K562 (cell line): ENCODE data around the gene FAM124A. TPM values are rescaled to one million over a fixed set of nuclear protein-coding genes. Genes with fewer than 3 reads are reported as not detected.

Experiments
- ATAC-seq: fragments of 200-7000 bp; cut with Tn5 transposase; 3 replicates; pipeline ENCODE4 v1.9.1; 2020; ENCODE audit warnings: moderate library complexity
- BruUV-seq: library from RNA; stranded (reverse); fragments of 400-500 nt; replicated peaks from 2 replicates; lab custom pipeline; 2021; lab: Mats Ljungman, UMichigan
- CTCF ChIA-PET: fragments of 300-600 bp; formaldehyde crosslinking; extraction: SDS; loops from one replicate; lab custom pipeline; 2021; ENCODE audit warnings: low intra/inter-chr PET ratio; lab: Yijun Ruan, JAX
- POLR2A ChIA-PET: fragments of 300-600, 350-650 bp; sonication (Branson Sonifier 250); formaldehyde crosslinking; extraction: SDS; loops from one replicate; lab custom pipeline; 2021; ENCODE audit warnings: antibody characterized with exemption, inconsistent platforms; lab: Yijun Ruan, JAX
- DNase-seq, 4 experiments: peaks; one replicate each; pipeline versions ENCODE4 v3.0.0 to v3.0.0-alpha.2; 2011 to 2018; ENCODE audit warnings: low spot score in 3 of 4, mixed read lengths in 3 of 4; ENCODE audit errors: extremely low read depth in 1 of 4
- FAIRE-seq: peaks from 2 replicates; lab custom pipeline; 2011; peaks lifted over from hg19 to GRCh38; lab: Jason Lieb, UNC
- H2AFZ ChIP-seq: 2 replicates; pipeline ENCODE4 v1.6.0; 2011; ENCODE audit warnings: low read depth, low read length, control low read depth, inconsistent platforms
- H3K27ac ChIP-seq: fragments of 200-600 bp; 3 replicates; pipeline ENCODE4 v1.8.0; 2011; ENCODE audit warnings: low read depth, mild to moderate bottlenecking, control low read depth, inconsistent platforms, low read length, moderate library complexity, mixed read lengths; ENCODE audit errors: extremely low read depth
- H3K27me3 ChIP-seq, 2 experiments: fragments of 300-600 bp in 1 of 2; 2 replicates in 1 of 2; 3 replicates in 1 of 2; pipeline versions ENCODE4 v1.6.0 to v1.8.0; 2011; ENCODE audit warnings: inconsistent platforms in 2 of 2, low read length in 2 of 2, mild to moderate bottlenecking in 1 of 2, mixed read lengths in 1 of 2, moderate library complexity in 1 of 2; ENCODE audit not compliant: control insufficient read depth in 2 of 2, insufficient read depth in 2 of 2
- H3K36me3 ChIP-seq: fragments of 300-600 bp; 3 replicates; pipeline ENCODE4 v1.8.0; 2011; ENCODE audit warnings: mild to moderate bottlenecking, low read length, inconsistent platforms; ENCODE audit not compliant: control insufficient read depth, insufficient read depth
- H3K4me1 ChIP-seq, 2 experiments: fragments of 200-600 bp in 1 of 2; replicated peaks in 1 of 2; 2 replicates in 1 of 2; 3 replicates in 1 of 2; pipeline versions ENCODE4 v1.5.1 to v1.8.0; 2011; ENCODE audit warnings: inconsistent platforms in 2 of 2, low read length in 2 of 2, mild to moderate bottlenecking in 1 of 2, mixed read lengths in 1 of 2, moderate library complexity in 1 of 2; ENCODE audit not compliant: control insufficient read depth in 2 of 2, insufficient read depth in 2 of 2
- H3K4me2 ChIP-seq: 2 replicates; pipeline ENCODE4 v1.6.1; 2011; ENCODE audit warnings: low read length, control low read depth, inconsistent platforms, mixed read lengths; ENCODE audit not compliant: insufficient read depth
- H3K4me3 ChIP-seq: fragments of 200-600 bp; sonication (generic), shearing (Covaris generic); 2 replicates; pipeline ENCODE4 v1.5.1; 2016; ENCODE audit warnings: control low read depth, inconsistent platforms
- H3K79me2 ChIP-seq: fragments of 200-600 bp; 3 replicates; pipeline ENCODE4 v1.8.0; 2011; ENCODE audit warnings: low read length, inconsistent platforms; ENCODE audit not compliant: control insufficient read depth, insufficient read depth
- H3K9ac ChIP-seq, 2 experiments: 2 replicates each; pipeline versions ENCODE4 v1.6.0 to v1.6.1; 2011; ENCODE audit warnings: low read depth in 2 of 2, low read length in 2 of 2, control low read depth in 1 of 2, inconsistent platforms in 1 of 2, mild to moderate bottlenecking in 1 of 2, mixed read lengths in 1 of 2; ENCODE audit not compliant: insufficient read depth in 1 of 2
- H3K9me1 ChIP-seq: one replicate; pipeline ENCODE4 v1.6.0; 2011; ENCODE audit warnings: inconsistent platforms, mild to moderate bottlenecking, low read length, moderate library complexity; ENCODE audit not compliant: control insufficient read depth, insufficient read depth
- H3K9me3 ChIP-seq: replicated peaks from 2 replicates; pipeline ENCODE4 v1.5.1; 2011; ENCODE audit warnings: low read depth, low read length, inconsistent platforms; ENCODE audit not compliant: control insufficient read depth, insufficient read depth
- H4K20me1 ChIP-seq: replicated peaks from 2 replicates; pipeline ENCODE4 v1.6.1; 2011; ENCODE audit warnings: low read length, inconsistent platforms, mixed read lengths; ENCODE audit not compliant: control insufficient read depth, insufficient read depth
- BRCA1 ChIP-seq, 2 experiments: fragments of 450-650 bp in 1 of 2; sonication (generic) in 1 of 2; formaldehyde crosslinking in 1 of 2; IDR thresholded peaks; 2 replicates each; pipeline versions ENCODE4 v1.5.0 to v1.6.1; 2017 to 2020; ENCODE audit warnings: mild to moderate bottlenecking in 1 of 2, missing genetic modification reagents in 1 of 2
- NR4A1 ChIP-seq, 2 experiments: fragments of 250-450 bp in 1 of 2; fragments of 450-650 bp in 1 of 2; sonication (Bioruptor Pico) in 1 of 2; IDR thresholded peaks; 2 replicates each; pipeline versions ENCODE4 v1.4.0 to v1.6.1; 2016 to 2020; ENCODE audit warnings: mild to moderate bottlenecking in 2 of 2, missing compliant biosample characterization in 1 of 2, missing genetic modification characterization in 1 of 2, moderate library complexity in 1 of 2
- STAT5A ChIP-seq: IDR thresholded peaks from 2 replicates; pipeline ENCODE4 v1.6.1; 2012; ENCODE audit warnings: low read length, inconsistent platforms, borderline replicate concordance
- TEAD4 ChIP-seq, 2 experiments: sonication (generic) in 1 of 2; formaldehyde crosslinking in 1 of 2; IDR thresholded peaks; 2 replicates each; pipeline versions ENCODE4 v1.6.1 to v1.8.0; 2012 to 2022; ENCODE audit warnings: borderline replicate concordance in 1 of 2, inconsistent platforms in 1 of 2, low read length in 1 of 2, mild to moderate bottlenecking in 1 of 2, missing genetic modification reagents in 1 of 2
- WHSC1 ChIP-seq: IDR thresholded peaks from one replicate; pipeline ENCODE4 v1.6.1; 2012; ENCODE audit warnings: low read length, control low read depth, inconsistent platforms
- WGBS: fragments of 100-300 bp; shearing (Covaris generic); methylation state at CpG from one replicate; pipeline ENCODE4 v1.1.6; 2016; ENCODE audit warnings: low coverage, mixed read lengths; ENCODE audit not compliant: insufficient coverage; ENCODE audit errors: missing lambda C conversion rate; 5-methylcytosine and 5-hydroxymethylcytosine counted together
- in situ Hi-C: fragments of 300-500 bp; cut with MboI; formaldehyde crosslinking; loops from 4 replicates; pipeline ENCODE4 v1.15.0; 2018; ENCODE audit warnings: inconsistent platforms, mixed read lengths
- intact Hi-C: fragments of 100-400 bp; cut with micrococcal nuclease; formaldehyde crosslinking; loops from 2 replicates; pipeline ENCODE4 v1.14.2; 2022
- polyA plus RNA-seq, 8 experiments: library from polyadenylated mRNA; depleted of rRNA in 4 of 8; stranded (reverse) in 5 of 8; unstranded in 3 of 8; fragments of >200 nt; fragmentation: Nextera tagmentation in 2 of 8; fragmentation: Illumina TruSeq in 1 of 8; extraction: Ambion mirVana in 2 of 8; extraction: Trizol in 1 of 8; gene quantifications; 2 replicates each; pipeline versions ENCODE4 v1.2.1 to v1.2.3, GENCODE V29; 2011 to 2014; ENCODE audit warnings: inconsistent platforms in 1 of 8, missing spikeins in 1 of 8
- total RNA-seq, 7 experiments: library from RNA; depleted of rRNA in 6 of 7; stranded (reverse); fragments of >200 nt in 6 of 7; fragmentation: Illumina TruSeq in 2 of 7; extraction: Trizol in 2 of 7; gene quantifications; 2 replicates each; pipeline versions ENCODE4 v1.2.1 to v1.2.3, GENCODE V29; 2011 to 2021; ENCODE audit warnings: low replicate concordance in 1 of 7
- TF ChIP-seq, protein P1 (sequence below): sonication (generic); formaldehyde crosslinking; IDR thresholded peaks from 2 replicates; pipeline ENCODE4 v1.8.0; 2023; ENCODE audit warnings: missing genetic modification reagents, mild to moderate bottlenecking, borderline replicate concordance
- TF ChIP-seq, protein P2 (sequence below): sonication (generic); formaldehyde crosslinking; IDR thresholded peaks from 2 replicates; pipeline ENCODE4 v1.9.0; 2022; ENCODE audit warnings: mild to moderate bottlenecking, missing genetic modification reagents
- TF ChIP-seq, protein P3 (sequence below): fragments of 250-450 bp; sonication (Bioruptor Pico); IDR thresholded peaks from 2 replicates; pipeline ENCODE4 v1.8.0; 2022; ENCODE audit warnings: moderate library complexity, mild to moderate bottlenecking, inconsistent platforms
- TF ChIP-seq, protein P4 (sequence below): fragments of 200-800 bp; sonication (Bioruptor generic); IDR thresholded peaks from 2 replicates; pipeline ENCODE4 v1.6.1; 2017; ENCODE audit warnings: missing genetic modification characterization, missing compliant biosample characterization

The FAM124A gene
- total and polyA plus RNA-seq, 9 of the 15 experiments (the other 6 are each of a cell fraction or from before 2014, with no cell fraction given): not detected

DNA sequence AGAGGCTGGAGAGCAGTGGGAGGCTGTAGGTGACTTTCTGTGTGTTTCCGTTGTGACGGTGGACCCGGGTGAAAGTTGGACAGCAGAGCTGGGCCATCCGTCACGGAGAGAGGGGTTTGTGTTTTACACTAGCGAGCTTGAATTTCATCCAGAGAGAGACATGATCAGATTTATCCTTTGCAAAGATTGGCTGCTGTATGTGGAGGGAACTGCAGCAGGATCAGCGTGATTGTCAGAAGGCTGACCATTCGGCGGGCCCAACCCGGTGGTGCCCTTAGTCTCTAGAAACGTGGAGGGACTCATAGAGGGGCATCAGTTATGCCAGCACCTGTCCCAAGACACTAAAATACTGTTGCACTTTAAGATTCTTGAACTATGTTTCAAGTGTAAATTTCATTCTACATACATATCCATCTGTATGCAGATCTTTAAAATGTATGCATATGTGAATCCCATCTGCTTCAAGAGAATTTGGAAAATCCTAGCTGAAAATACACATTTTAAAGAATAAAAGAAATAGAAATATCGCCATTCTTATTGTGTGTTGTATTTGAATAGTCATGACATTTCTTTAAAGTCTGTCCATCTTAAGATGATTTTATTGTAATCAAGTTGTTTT is 7.0 kb downstream of the FAM124A start (continued):
- TF ChIP-seq, protein P1, sequence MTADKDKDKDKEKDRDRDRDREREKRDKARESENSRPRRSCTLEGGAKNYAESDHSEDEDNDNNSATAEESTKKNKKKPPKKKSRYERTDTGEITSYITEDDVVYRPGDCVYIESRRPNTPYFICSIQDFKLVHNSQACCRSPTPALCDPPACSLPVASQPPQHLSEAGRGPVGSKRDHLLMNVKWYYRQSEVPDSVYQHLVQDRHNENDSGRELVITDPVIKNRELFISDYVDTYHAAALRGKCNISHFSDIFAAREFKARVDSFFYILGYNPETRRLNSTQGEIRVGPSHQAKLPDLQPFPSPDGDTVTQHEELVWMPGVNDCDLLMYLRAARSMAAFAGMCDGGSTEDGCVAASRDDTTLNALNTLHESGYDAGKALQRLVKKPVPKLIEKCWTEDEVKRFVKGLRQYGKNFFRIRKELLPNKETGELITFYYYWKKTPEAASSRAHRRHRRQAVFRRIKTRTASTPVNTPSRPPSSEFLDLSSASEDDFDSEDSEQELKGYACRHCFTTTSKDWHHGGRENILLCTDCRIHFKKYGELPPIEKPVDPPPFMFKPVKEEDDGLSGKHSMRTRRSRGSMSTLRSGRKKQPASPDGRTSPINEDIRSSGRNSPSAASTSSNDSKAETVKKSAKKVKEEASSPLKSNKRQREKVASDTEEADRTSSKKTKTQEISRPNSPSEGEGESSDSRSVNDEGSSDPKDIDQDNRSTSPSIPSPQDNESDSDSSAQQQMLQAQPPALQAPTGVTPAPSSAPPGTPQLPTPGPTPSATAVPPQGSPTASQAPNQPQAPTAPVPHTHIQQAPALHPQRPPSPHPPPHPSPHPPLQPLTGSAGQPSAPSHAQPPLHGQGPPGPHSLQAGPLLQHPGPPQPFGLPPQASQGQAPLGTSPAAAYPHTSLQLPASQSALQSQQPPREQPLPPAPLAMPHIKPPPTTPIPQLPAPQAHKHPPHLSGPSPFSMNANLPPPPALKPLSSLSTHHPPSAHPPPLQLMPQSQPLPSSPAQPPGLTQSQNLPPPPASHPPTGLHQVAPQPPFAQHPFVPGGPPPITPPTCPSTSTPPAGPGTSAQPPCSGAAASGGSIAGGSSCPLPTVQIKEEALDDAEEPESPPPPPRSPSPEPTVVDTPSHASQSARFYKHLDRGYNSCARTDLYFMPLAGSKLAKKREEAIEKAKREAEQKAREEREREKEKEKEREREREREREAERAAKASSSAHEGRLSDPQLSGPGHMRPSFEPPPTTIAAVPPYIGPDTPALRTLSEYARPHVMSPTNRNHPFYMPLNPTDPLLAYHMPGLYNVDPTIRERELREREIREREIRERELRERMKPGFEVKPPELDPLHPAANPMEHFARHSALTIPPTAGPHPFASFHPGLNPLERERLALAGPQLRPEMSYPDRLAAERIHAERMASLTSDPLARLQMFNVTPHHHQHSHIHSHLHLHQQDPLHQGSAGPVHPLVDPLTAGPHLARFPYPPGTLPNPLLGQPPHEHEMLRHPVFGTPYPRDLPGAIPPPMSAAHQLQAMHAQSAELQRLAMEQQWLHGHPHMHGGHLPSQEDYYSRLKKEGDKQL (CRISPR knock-in tag): no peak
- TF ChIP-seq, protein P2, sequence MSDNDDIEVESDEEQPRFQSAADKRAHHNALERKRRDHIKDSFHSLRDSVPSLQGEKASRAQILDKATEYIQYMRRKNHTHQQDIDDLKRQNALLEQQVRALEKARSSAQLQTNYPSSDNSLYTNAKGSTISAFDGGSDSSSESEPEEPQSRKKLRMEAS: no peak

DNA sequence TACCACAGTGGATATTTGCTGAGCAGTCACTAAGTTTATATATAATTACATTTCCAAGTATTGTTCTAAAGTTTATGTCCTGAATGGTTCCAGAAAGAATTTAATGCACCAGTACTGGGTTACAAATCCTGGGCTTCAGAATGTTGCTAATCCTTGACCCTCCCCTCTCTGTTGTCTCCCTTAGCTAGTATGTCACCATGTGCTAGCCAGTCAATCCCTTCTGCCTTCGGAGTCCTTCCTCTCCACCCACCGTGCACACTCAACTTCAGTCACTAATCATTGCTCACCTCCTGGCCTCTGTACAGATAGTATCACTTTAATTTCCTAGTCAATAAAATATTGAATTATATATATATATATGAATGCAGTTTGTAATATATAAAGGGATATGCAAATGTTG is 7.5 kb downstream of the FAM124A start:
- H3K4me2 ChIP-seq: no peak overlapping the region
- ChIA-PET POLR2A (no interaction called here), CTCF (no interaction called here)
- H3K27me3 ChIP-seq: peaks cover 0 to 6% of the 10 kb centered on the region in 2 experiments; a peak in 3 of 5 replicates
- ATAC-seq (no peak), FAIRE-seq (no peak), DNase-seq (no peak)
- H3K36me3 ChIP-seq: no peaks in the 10 kb centered on the region
- 0% methylated on average over 2 of the region's 2 CpGs for WGBS
- no peaks in the 10 kb centered on the region for H3K9me3 ChIP-seq
- no peak overlapping the region for H2AFZ ChIP-seq
- no peak overlapping the region for H3K9ac ChIP-seq
- H4K20me1 ChIP-seq: no peaks in the 10 kb centered on the region; the same call in 1 of the 2 replicates
- H3K4me1 ChIP-seq: no peaks in the 10 kb centered on the region
- H3K79me2 ChIP-seq: no peaks in the 10 kb centered on the region
- no peak overlapping the region for H3K4me3 ChIP-seq
- BruUV-seq: no TSS peak
- TF ChIP-seq, protein P2: no peak
- TF ChIP-seq, protein P3, sequence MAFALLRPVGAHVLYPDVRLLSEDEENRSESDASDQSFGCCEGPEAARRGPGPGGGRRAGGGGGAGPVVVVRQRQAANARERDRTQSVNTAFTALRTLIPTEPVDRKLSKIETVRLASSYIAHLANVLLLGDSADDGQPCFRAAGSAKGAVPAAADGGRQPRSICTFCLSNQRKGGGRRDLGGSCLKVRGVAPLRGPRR: no peak
- TF ChIP-seq BRCA1 (IDR thresholded peaks at IDR 0.05) (no peak), BRCA1 (CRISPR knock-in tag; IDR thresholded peaks at IDR 0.05) (no peak), TEAD4 (IDR thresholded peaks at IDR 0.05; ENCODE audit: low read length) (no peak), TEAD4 (CRISPR knock-in tag; IDR thresholded peaks at IDR 0.05; ENCODE audit: borderline replicate concordance) (no peak), STAT5A (no peak), WHSC1 (no peak), NR4A1 (CRISPR knock-in tag; IDR thresholded peaks at IDR 0.05) (no peak), NR4A1 (tag; IDR thresholded peaks at IDR 0.05) (no peak)
- TF ChIP-seq, protein P4, sequence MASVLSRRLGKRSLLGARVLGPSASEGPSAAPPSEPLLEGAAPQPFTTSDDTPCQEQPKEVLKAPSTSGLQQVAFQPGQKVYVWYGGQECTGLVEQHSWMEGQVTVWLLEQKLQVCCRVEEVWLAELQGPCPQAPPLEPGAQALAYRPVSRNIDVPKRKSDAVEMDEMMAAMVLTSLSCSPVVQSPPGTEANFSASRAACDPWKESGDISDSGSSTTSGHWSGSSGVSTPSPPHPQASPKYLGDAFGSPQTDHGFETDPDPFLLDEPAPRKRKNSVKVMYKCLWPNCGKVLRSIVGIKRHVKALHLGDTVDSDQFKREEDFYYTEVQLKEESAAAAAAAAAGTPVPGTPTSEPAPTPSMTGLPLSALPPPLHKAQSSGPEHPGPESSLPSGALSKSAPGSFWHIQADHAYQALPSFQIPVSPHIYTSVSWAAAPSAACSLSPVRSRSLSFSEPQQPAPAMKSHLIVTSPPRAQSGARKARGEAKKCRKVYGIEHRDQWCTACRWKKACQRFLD (CRISPR knock-in tag): no peak
- intact Hi-C loops: no loop called here
- no peaks in the 10 kb centered on the region for H3K9me1 ChIP-seq
- in situ Hi-C loops: no loop called here
- H3K27ac ChIP-seq: no peak overlapping the region
